ENCODE data around the gene LRP6. TPM values are rescaled to one million over a fixed set of nuclear protein-coding genes. Genes with fewer than 3 reads are reported as not detected.

LRP6 gene
- total RNA-seq, 1 donor from 2014 or later: 44.4 TPM

DNA sequence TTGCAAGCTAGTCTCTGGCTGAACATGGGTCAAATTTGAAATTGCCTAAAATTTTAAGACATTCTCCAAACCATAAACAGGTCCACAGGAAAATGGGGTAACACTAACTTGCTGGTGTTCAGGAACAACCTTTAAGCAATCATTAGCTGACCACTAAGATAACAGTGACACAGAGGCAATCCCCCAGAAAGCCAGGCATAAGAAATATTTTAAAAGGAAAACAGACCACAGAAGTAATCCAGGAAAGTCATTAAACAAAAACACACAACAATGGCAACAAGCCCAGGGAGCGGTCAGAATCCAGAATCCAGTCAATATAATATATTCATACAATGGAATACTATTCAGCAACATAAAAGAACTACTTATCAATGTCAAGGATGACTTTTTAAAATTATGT lies 59.1 kb downstream of the LRP6 start:
- Histone ChIP-seq H3K4me1 (ENCODE audit: control insufficient read depth in 3 of 3, insufficient read depth in 3 of 3, low read length in 3 of 3) (peaks cover 0 to 5% (median 0%) of the 10 kb centered on the region in 3 donors), H3K27ac (ENCODE audit: low read depth, low read length) (no peak overlapping the region), H3K9ac (ENCODE audit: low read depth in 1 of 3, low read length in 3 of 3) (no peak overlapping the region), H3K27me3 (ENCODE audit: control insufficient read depth in 3 of 3, insufficient read depth in 3 of 3, low read length in 3 of 3) (no peaks in the 10 kb centered on the region), H3K36me3 (ENCODE audit: control insufficient read depth in 3 of 3, insufficient read depth in 3 of 3, low read length in 3 of 3) (no peaks in the 10 kb centered on the region), H3K4me3 (ENCODE audit: low read length in 3 of 3) (no peak overlapping the region), H3K9me3 (ENCODE audit: control insufficient read depth in 3 of 3, low read length in 3 of 3) (no peaks in the 10 kb centered on the region)

DNA sequence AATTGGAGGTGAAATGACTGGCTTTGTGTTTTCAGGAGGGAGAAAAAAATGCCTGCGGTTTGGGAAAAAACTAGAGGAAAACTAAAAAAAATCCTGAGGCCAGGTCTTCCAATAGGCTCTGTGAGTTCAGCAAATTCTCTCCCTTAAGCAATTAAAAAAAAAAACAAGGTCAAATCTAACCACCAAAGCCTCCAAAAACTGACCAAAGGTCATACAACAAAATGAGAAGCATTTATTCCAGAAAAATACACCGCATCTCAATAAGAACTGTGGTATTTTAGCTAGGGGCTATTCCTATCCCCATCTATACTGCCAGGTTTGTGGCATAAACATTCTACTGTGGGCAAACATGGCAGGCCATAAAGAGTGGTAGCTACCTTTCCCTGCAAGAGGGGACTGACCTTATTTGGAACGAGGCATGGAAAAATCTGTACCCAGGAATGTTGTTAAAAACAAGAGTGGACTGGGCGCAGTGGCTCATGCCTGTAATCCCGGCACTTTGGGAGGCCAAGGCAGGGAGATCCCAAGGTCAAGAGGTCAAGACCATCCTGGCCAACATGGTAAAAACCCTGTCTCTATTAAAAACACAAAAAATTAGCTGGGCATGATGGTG lies 60.0 kb downstream of the LRP6 start:
- Histone ChIP-seq H3K9ac (ENCODE audit: low read depth in 1 of 3, low read length in 3 of 3) (no peak overlapping the region), H3K4me1 (ENCODE audit: control insufficient read depth in 3 of 3, insufficient read depth in 3 of 3, low read length in 3 of 3) (peaks cover 0 to 8% (median 4%) of the 10 kb centered on the region in 3 donors), H3K4me3 (ENCODE audit: low read length in 3 of 3) (no peak overlapping the region), H3K9me3 (ENCODE audit: control insufficient read depth in 3 of 3, low read length in 3 of 3) (no peaks in the 10 kb centered on the region), H3K36me3 (ENCODE audit: control insufficient read depth in 3 of 3, insufficient read depth in 3 of 3, low read length in 3 of 3) (no peaks in the 10 kb centered on the region), H3K27ac (ENCODE audit: low read depth, low read length) (no peak overlapping the region), H3K27me3 (ENCODE audit: control insufficient read depth in 3 of 3, insufficient read depth in 3 of 3, low read length in 3 of 3) (no peaks in the 10 kb centered on the region)

DNA sequence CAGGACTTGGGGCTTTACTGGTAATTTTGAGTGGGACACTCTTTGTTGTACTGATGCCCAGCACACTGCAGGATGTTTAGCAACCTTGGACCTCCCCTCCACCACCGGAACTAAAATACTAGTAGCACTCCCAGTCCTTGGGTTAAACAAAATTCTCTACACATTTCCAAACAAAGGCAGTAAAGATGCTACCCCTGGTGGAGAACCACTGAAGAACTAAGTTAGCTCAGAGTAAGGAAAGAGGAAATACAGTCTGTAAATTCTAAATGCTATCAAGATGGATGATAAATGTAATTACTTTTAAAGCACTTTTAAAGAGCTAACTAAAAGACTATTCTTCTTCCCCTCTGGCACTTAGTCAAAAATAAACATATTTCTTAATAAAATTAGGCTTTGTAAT lies 64.1 kb downstream of the LRP6 start:
- Histone ChIP-seq H3K27me3 (ENCODE audit: control insufficient read depth in 3 of 3, insufficient read depth in 3 of 3, low read length in 3 of 3) (no peaks in the 10 kb centered on the region), H3K4me3 (ENCODE audit: low read length in 3 of 3) (no peak overlapping the region), H3K36me3 (ENCODE audit: control insufficient read depth in 3 of 3, insufficient read depth in 3 of 3, low read length in 3 of 3) (no peaks in the 10 kb centered on the region), H3K9ac (ENCODE audit: low read depth in 1 of 3, low read length in 3 of 3) (no peak overlapping the region), H3K27ac (ENCODE audit: low read depth, low read length) (peak overlapping the region; percentile 88), H3K4me1 (ENCODE audit: control insufficient read depth in 3 of 3, insufficient read depth in 3 of 3, low read length in 3 of 3) (peaks cover 4 to 15% (median 8%) of the 10 kb centered on the region in 3 donors), H3K9me3 (ENCODE audit: control insufficient read depth in 3 of 3, low read length in 3 of 3) (no peaks in the 10 kb centered on the region)

DNA sequence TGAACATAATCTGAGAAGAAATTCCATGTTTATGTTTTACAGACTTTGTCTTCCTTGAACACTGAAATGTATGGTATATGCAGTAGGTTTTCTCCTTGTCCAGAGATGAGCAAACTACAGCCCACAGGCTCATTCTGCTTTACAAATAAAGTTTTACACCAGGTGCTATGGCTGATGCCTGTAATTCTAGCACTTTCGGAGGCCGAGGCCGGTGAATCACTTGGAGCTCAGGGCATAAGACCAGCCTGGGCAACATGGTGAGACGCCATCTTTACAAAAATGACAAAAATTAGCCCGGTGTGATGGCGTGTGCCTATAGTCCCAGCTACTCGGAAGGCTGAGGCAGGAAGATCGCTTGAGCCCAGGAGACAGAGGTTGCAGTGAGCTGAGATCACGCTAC lies 64.7 kb downstream of the LRP6 start:
- H3K4me3 ChIP-seq (ENCODE audit: low read length in 3 of 3): no peak overlapping the region
- peak overlapping the region in 1 of 3 donors; percentile 54 for H3K9ac ChIP-seq (ENCODE audit: low read depth in 1 of 3, low read length in 3 of 3)
- H3K9me3 ChIP-seq (ENCODE audit: control insufficient read depth in 3 of 3, low read length in 3 of 3): no peaks in the 10 kb centered on the region
- H3K4me1 ChIP-seq (ENCODE audit: control insufficient read depth in 3 of 3, insufficient read depth in 3 of 3, low read length in 3 of 3): peaks cover 4 to 15% (median 8%) of the 10 kb centered on the region in 3 donors
- peak overlapping the region; percentile 88 for H3K27ac ChIP-seq (ENCODE audit: low read depth, low read length)
- H3K36me3 ChIP-seq (ENCODE audit: control insufficient read depth in 3 of 3, insufficient read depth in 3 of 3, low read length in 3 of 3): peaks cover 0 to 4% (median 0%) of the 10 kb centered on the region in 3 donors
- H3K27me3 ChIP-seq (ENCODE audit: control insufficient read depth in 3 of 3, insufficient read depth in 3 of 3, low read length in 3 of 3): no peaks in the 10 kb centered on the region

DNA sequence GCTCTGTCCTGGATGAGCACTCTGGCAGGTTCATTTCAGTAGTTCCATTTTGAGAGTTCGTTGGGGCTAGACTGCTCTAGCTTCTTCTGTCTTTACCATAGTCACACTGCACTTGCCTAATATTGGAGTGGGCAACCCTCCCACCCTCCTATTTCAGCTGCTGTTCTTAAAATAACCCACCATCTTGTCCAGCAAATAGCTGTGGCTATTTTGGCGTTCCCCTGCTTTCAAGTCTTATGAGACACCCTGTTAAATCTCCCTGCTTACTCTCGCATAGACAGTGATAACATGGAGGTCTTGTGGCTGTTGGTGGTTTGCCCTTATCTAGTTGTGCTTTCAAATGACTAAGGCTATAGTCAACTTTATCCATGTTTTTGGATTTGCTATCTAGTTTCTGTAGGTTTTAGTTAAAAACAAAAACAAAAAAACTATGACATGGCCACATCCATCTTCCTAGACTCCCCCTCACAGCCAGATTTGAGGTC lies 65.5 kb downstream of the LRP6 start:
- Histone ChIP-seq H3K4me1 (ENCODE audit: control insufficient read depth in 3 of 3, insufficient read depth in 3 of 3, low read length in 3 of 3) (peaks cover 4 to 15% (median 4%) of the 10 kb centered on the region in 3 donors), H3K4me3 (ENCODE audit: low read length in 3 of 3) (peak overlapping the region; percentile 16 to 57 (median 25)), H3K36me3 (ENCODE audit: control insufficient read depth in 3 of 3, insufficient read depth in 3 of 3, low read length in 3 of 3) (peaks cover 0 to 4% (median 0%) of the 10 kb centered on the region in 3 donors), H3K27ac (ENCODE audit: low read depth, low read length) (peak overlapping the region; percentile 88), H3K9ac (ENCODE audit: low read depth in 1 of 3, low read length in 3 of 3) (peak overlapping the region; percentile 40 to 62 (median 54)), H3K27me3 (ENCODE audit: control insufficient read depth in 3 of 3, insufficient read depth in 3 of 3, low read length in 3 of 3) (no peaks in the 10 kb centered on the region), H3K9me3 (ENCODE audit: control insufficient read depth in 3 of 3, low read length in 3 of 3) (no peaks in the 10 kb centered on the region)

DNA sequence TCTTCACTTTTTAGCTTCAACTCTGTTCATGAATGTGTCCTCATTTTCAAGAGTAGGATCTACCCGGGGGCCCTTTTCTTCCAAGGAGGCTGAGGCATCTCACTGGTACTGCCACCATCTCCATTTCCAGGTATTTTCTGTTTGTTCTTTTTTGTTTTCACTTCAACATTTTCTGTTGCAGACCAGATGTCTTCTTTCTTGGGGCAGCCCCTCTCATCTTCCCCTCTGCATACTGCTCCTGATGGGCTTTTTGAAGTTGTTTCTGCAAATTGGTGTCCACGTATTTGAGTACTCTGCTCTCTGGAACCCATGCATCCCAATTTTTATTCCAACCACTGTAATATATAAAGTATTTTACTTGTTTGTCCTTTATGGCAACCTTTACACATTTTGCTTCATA lies 66.5 kb downstream of the LRP6 start:
- H3K27me3 ChIP-seq (ENCODE audit: control insufficient read depth in 3 of 3, insufficient read depth in 3 of 3, low read length in 3 of 3): no peaks in the 10 kb centered on the region
- H3K9me3 ChIP-seq (ENCODE audit: control insufficient read depth in 3 of 3, low read length in 3 of 3): no peaks in the 10 kb centered on the region
- peaks cover 4 to 15% (median 4%) of the 10 kb centered on the region in 3 donors for H3K4me1 ChIP-seq (ENCODE audit: control insufficient read depth in 3 of 3, insufficient read depth in 3 of 3, low read length in 3 of 3)
- H3K36me3 ChIP-seq (ENCODE audit: control insufficient read depth in 3 of 3, insufficient read depth in 3 of 3, low read length in 3 of 3): peaks cover 0 to 4% (median 0%) of the 10 kb centered on the region in 3 donors
- no peak overlapping the region for H3K4me3 ChIP-seq (ENCODE audit: low read length in 3 of 3)
- peak overlapping the region; percentile 88 for H3K27ac ChIP-seq (ENCODE audit: low read depth, low read length)
- no peak overlapping the region for H3K9ac ChIP-seq (ENCODE audit: low read depth in 1 of 3, low read length in 3 of 3)

DNA sequence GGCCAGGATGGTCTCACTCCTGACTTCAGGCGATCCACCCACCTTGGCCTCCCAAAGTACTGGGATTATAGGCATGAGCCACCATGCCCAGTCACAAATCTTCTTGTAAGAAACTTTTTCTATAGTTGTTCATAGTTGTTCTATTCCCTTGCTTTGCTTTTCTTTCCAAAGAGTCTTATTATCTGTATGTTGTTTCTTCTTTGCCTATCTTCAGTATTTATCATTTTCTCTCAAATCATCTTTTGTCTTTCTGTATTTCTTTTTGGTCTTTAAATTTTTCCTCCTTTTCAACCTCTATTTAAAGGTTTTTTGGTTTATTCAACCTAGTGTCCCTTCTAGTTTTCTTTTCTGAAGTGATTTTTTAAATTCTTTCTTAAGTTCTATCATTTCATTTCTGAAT lies 68.7 kb downstream of the LRP6 start:
- Histone ChIP-seq H3K27me3 (ENCODE audit: control insufficient read depth in 3 of 3, insufficient read depth in 3 of 3, low read length in 3 of 3) (no peaks in the 10 kb centered on the region), H3K4me1 (ENCODE audit: control insufficient read depth in 3 of 3, insufficient read depth in 3 of 3, low read length in 3 of 3) (peaks cover 4 to 15% (median 4%) of the 10 kb centered on the region in 3 donors), H3K27ac (ENCODE audit: low read depth, low read length) (no peak overlapping the region), H3K9ac (ENCODE audit: low read depth in 1 of 3, low read length in 3 of 3) (no peak overlapping the region), H3K36me3 (ENCODE audit: control insufficient read depth in 3 of 3, insufficient read depth in 3 of 3, low read length in 3 of 3) (peaks cover 0 to 4% (median 0%) of the 10 kb centered on the region in 3 donors), H3K4me3 (ENCODE audit: low read length in 3 of 3) (no peak overlapping the region), H3K9me3 (ENCODE audit: control insufficient read depth in 3 of 3, low read length in 3 of 3) (no peaks in the 10 kb centered on the region)

DNA sequence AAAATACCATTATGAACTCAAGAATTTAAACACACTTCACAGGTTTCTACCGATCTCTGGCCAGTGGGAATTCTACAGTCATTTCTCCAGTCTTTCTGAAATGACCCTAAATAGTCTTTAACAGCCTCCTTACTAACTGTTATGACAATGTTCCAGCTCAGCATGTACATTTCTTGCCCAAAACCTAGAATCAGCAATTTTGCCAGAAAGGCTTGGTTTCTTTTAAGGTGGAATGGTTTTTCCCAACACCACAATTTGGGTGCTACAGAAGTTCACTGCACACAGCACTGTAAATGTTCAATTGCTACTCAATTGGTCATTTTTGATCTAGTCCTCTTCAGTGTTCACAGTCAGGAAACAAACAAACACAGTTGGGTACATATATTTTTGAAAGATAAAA lies 69.7 kb downstream of the LRP6 start:
- no peaks in the 10 kb centered on the region for H3K27me3 ChIP-seq (ENCODE audit: control insufficient read depth in 3 of 3, insufficient read depth in 3 of 3, low read length in 3 of 3)
- no peak overlapping the region for H3K27ac ChIP-seq (ENCODE audit: low read depth, low read length)

DNA sequence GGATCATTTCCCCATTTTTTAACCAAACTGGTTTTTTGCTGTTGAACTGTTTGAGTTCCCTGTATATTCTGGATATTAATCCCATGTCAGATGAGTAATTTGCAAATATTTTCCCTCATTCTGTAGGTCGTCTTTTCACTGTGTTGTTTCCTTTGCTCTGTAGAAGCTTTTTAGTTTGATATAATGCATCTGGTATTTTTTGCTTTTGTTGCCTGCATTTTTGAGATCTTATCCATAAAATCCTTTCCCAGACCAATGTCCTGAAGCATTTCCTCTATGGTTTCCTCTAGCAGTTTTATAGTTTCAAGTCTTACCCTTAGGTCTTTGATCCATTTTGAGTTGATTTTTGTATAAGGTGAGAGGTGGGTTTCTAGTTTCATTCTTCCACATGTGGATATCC lies 71.3 kb downstream of the LRP6 start:
- Histone ChIP-seq H3K27me3 (ENCODE audit: control insufficient read depth in 3 of 3, insufficient read depth in 3 of 3, low read length in 3 of 3) (no peaks in the 10 kb centered on the region), H3K36me3 (ENCODE audit: control insufficient read depth in 3 of 3, insufficient read depth in 3 of 3, low read length in 3 of 3) (peaks cover 0 to 4% (median 0%) of the 10 kb centered on the region in 3 donors), H3K27ac (ENCODE audit: low read depth, low read length) (no peak overlapping the region), H3K9me3 (ENCODE audit: control insufficient read depth in 3 of 3, low read length in 3 of 3) (no peaks in the 10 kb centered on the region), H3K4me3 (ENCODE audit: low read length in 3 of 3) (no peak overlapping the region), H3K4me1 (ENCODE audit: control insufficient read depth in 3 of 3, insufficient read depth in 3 of 3, low read length in 3 of 3) (peaks cover 2 to 11% (median 3%) of the 10 kb centered on the region in 3 donors), H3K9ac (ENCODE audit: low read depth in 1 of 3, low read length in 3 of 3) (no peak overlapping the region)

More for the DNA sequence above, 69.7 kb downstream of the LRP6 start:
- Histone ChIP-seq H3K9ac (ENCODE audit: low read depth in 1 of 3, low read length in 3 of 3) (no peak overlapping the region), H3K36me3 (ENCODE audit: control insufficient read depth in 3 of 3, insufficient read depth in 3 of 3, low read length in 3 of 3) (peaks cover 0 to 4% (median 0%) of the 10 kb centered on the region in 3 donors), H3K4me1 (ENCODE audit: control insufficient read depth in 3 of 3, insufficient read depth in 3 of 3, low read length in 3 of 3) (peaks cover 0 to 15% (median 1%) of the 10 kb centered on the region in 3 donors), H3K4me3 (ENCODE audit: low read length in 3 of 3) (no peak overlapping the region), H3K9me3 (ENCODE audit: control insufficient read depth in 3 of 3, low read length in 3 of 3) (no peaks in the 10 kb centered on the region)

DNA sequence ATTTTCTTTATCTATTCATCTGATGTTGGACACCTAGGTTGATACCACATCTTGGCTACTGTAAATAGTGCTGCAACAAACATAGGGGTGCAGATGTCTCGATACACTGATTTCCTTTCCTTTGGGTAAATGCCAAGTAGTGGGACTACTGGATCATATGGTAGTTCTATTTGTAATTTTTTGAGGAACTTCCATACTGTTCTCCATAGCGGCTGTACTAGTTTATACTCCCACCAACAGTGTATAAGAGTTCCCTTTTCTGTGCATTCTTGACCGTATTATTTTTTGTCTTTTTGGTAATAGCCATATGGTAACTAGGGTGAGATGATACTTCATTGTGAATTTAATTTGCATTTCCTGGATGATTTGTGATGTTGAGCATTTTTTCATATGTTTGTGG lies 71.8 kb downstream of the LRP6 start:
- no peak overlapping the region for H3K4me3 ChIP-seq (ENCODE audit: low read length in 3 of 3)
- H3K27ac ChIP-seq (ENCODE audit: low read depth, low read length): no peak overlapping the region
- peaks cover 2 to 9% (median 3%) of the 10 kb centered on the region in 3 donors for H3K4me1 ChIP-seq (ENCODE audit: control insufficient read depth in 3 of 3, insufficient read depth in 3 of 3, low read length in 3 of 3)
- H3K36me3 ChIP-seq (ENCODE audit: control insufficient read depth in 3 of 3, insufficient read depth in 3 of 3, low read length in 3 of 3): peaks cover 0 to 4% (median 0%) of the 10 kb centered on the region in 3 donors
- no peaks in the 10 kb centered on the region for H3K27me3 ChIP-seq (ENCODE audit: control insufficient read depth in 3 of 3, insufficient read depth in 3 of 3, low read length in 3 of 3)
- no peaks in the 10 kb centered on the region for H3K9me3 ChIP-seq (ENCODE audit: control insufficient read depth in 3 of 3, low read length in 3 of 3)
- no peak overlapping the region for H3K9ac ChIP-seq (ENCODE audit: low read depth in 1 of 3, low read length in 3 of 3)
